Medulla oblongata (tissue), 1 donor: ENCODE measurements around the gene NMS.

Experiments used
- DNase-seq: peaks from one replicate; pipeline ENCODE4 v3.0.0-alpha.2; 2015; ENCODE audit errors: extremely low spot score

NMS gene

GRCh38 chr2:100484390-100484789 is 14.1 kb downstream of the NMS start:
- no peak for DNase-seq

GRCh38 chr2:100485396-100485795 is 15.1 kb downstream of the NMS start:
- no peak for DNase-seq

GRCh38 chr2:100494712-100495111 is 24.4 kb downstream of the NMS start:
- DNase-seq: no peak

- DNase-seq: no peak
These were observed 32.5 kb downstream of the NMS start for GRCh38 chr2:100502782-100503181.

GRCh38 chr2:100504542-100504941 is 34.3 kb downstream of the NMS start:
- DNase-seq: no peak

- no peak for DNase-seq
These were observed 38.8 kb downstream of the NMS start for GRCh38 chr2:100509066-100509465.

- DNase-seq: peak; percentile 34
These were observed 43.4 kb downstream of the NMS start for GRCh38 chr2:100513650-100514049.

GRCh38 chr2:100517556-100517955 is 47.3 kb downstream of the NMS start:
- no peak for DNase-seq

GRCh38 chr2:100518801-100519200 is 48.5 kb downstream of the NMS start:
- DNase-seq: no peak

- no peak for DNase-seq
These were observed 49.9 kb downstream of the NMS start for GRCh38 chr2:100520224-100520623.

GRCh38 chr2:100522430-100522829 is 52.1 kb downstream of the NMS start:
- no peak for DNase-seq

GRCh38 chr2:100524331-100524730 is 54.0 kb downstream of the NMS start:
- no peak for DNase-seq

- DNase-seq: no peak
These were observed 56.6 kb downstream of the NMS start for GRCh38 chr2:100526868-100527267.

GRCh38 chr2:100527440-100528015 is 57.2 kb downstream of the NMS start:
- no peak for DNase-seq

GRCh38 chr2:100529176-100529575 is 58.9 kb downstream of the NMS start:
- DNase-seq: no peak

- no peak for DNase-seq
These were observed 59.6 kb downstream of the NMS start for GRCh38 chr2:100529900-100530299.
